ENCODE results near the gene ASRGL1.

The ASRGL1 gene

DNA sequence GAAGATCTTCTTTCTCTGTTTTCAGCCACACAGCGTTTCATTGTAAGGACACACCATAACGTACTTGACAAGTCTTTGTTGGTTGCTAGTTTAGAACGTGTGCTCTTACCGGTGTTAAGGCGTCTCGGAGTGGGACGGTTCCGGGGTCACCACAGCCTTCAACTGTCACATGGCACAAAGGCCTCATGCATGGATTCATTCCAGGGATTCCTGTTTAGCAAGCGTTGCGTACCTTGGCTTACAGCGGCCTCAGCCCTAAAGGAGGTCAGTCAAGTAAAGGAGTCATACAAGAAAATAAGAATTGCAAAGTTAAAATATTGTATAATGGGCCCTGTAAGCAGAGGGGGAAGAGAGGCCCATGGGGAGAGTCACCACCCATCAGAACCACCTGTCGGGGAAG lies 79.3 kb downstream of the ASRGL1 start:
- DNase-seq (ENCODE audit: low read depth): no peak

GRCh38 chr11:62418136-62418535 lies 80.9 kb downstream of the ASRGL1 start:
- no peak for DNase-seq (ENCODE audit: low read depth)

DNA sequence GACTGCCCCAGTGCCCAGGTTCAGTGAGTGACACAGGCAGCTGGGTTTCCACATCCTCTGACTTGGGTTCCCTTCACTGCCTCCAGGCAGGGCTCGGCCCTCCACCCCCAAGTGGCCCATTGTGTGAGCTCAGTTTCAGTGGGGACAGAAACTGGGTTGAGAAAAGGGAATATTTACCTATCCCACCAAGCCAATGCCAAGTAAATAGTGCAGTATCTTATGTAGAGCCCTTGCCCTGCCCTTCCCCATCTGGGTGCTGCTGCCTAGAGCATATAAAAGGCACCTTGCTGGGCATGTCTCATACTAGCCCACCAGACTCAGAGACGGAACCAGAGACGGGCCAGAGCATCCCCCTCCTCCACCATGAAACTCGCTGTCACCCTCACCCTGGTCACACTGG lies 81.5 kb downstream of the ASRGL1 start, which contains the start of gene SCGB1A1:
SCGB1A1 (plus strand) TSS at position 301 of the 400 bp plus-strand sequence; CDS start at position 364, 63 bp downstream.
- DNase-seq (ENCODE audit: low read depth): no peak

DNA sequence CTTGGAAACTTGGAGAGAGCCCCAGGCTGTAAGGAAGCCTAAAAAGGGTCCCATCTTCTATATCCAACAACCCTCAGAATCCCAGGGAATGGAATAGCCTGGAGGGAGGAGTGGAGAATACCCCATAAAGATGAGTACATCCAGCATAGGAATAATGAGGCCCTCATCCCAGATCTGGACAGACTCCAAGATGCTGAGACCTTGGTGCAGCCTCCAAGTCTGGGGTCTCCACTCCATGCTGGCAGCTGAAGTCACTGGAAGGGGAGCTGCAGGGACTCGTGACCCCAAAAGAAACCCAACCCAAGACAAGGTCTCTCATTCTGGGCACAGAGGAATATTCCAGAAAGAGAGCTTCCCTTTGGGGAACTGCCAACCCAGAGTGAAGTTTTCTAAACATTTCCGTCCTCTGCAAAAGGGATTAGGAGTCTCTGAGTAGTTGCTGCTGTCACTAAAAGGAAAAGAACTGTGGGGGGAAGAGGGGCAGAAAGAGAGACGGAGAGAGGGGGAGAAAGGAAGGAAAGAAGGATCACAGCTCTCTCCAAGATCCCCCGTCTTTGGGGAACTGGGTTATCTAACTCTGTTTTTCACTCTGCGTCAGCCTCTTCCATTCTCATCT lies 82.2 kb downstream of the ASRGL1 start:
- DNase-seq (ENCODE audit: low read depth): no peak

DNA sequence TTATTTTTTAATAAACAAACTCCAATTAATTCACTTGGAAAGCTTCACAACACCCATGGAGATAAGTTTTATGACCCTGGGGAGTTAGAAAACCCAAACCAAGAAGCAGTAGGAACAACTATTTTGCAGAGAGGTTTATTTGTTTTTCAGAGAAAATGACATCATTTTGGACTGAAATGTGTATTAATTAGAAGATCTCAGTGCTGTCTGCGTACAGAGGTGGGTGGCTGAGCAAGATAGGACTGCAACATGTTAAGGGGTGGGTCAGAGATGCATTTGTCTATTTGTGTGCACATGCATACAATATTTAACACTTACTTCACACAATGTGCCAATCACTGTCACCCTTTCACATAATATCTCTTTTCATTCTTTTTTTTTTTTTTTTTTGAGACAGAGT lies 82.7 kb downstream of the ASRGL1 start:
- DNase-seq (ENCODE audit: low read depth): no peak

DNA sequence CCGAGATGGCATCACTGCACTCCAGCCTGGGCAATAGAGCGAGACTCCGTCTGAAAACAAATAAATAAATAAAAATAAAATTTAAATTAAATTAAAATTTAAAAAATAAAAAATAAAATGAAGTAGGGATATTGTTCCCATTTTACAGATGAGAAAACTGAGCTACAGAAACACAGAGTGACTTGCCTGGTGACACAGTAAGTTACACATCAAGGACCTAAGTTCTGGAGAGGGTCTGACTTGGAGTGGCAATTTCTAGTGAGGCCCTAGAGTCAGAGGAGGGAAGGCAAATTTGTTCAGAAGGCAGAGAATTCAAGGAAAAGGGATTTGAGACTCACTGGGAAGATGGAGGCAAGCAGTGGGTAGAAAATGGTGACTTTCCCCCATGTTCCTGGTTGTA lies 83.6 kb downstream of the ASRGL1 start:
- no peak for DNase-seq (ENCODE audit: low read depth)

- no peak for DNase-seq (ENCODE audit: low read depth)
These were observed 84.7 kb downstream of the ASRGL1 start for GRCh38 chr11:62421996-62422395.

DNA sequence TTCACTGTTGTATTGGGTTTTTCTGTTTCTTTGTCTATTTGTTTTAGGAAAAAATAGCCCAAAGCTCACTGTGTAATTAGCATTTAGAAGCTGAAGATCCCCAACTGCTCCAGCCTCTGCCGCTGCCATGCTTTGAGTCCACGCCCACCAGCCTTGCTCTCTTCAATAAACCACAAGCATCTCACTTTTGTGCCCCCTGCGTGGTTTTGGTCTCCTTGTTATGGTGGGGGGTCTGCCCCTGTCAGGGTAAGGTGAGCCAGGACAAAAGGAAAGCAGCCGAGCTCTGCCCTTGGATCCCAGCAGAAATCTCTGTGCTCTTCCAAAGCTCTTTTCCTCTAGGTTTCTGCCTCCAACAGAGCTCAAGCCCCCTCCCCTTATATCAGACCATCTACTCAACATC lies 85.8 kb downstream of the ASRGL1 start:
- no peak for DNase-seq (ENCODE audit: low read depth)

DNA sequence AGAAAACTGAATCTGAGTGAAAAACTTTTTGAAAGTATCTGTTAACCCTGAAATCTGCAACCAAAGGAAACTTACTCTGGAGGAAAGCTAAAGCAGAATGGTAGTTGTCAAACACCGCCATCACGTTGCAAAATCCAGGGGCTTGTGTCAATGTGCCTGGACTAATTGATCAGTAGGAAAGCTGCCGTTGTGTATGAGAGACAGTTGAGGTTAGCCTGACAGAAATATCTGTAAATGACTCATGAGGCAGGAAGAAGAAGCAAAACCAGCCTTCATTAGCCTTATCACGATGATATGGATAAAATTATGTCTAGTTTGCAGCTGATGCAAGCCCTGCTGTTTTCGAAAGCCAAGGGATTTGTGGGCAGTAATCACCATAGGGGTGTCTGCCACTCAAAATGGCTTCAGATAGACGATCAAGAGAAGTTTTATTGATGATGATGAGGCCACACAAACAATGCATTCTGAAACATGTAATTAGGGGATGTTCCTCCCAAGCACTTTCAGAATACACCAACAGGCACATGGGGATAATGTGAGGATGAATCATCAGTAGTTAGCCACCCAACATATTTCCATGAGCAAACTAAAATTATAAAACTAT lies 90.5 kb downstream of the ASRGL1 start:
- DNase-seq (ENCODE audit: low read depth): peak; percentile 92

DNA sequence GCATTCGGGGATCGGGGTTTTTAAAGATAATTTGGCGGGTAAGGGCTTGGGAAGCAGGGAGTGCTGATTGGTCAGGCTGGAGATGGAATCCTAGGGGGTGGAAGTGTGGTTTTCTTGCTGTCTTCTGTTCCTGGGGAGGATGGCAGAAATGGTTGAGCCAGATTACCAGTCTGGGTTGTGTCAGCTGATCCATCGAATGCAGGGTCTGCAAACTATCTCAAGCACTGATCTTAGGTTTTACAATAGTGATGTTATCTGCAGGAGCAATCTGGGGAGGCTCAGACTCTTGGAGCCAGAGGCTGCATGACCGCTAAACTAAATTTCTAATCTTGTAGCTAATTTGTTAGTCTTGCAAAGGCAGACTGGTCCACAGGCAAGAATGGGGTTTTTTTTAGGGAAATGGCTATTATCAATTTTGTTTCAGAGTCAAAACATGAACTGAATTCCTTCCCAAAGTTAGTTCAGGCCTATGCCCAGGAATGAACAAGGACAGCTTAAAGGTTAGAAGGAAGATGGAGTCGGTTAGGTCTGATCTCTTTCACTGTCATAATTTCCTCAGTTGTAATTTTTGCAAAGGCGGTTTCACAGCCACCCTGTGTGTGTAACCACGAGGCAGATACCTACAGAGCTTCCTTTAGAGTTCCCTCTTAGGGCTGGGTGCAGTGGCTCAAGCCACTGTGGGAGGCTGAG lies 91.8 kb downstream of the ASRGL1 start:
- peak; percentile 85 for DNase-seq (ENCODE audit: low read depth)

DNA sequence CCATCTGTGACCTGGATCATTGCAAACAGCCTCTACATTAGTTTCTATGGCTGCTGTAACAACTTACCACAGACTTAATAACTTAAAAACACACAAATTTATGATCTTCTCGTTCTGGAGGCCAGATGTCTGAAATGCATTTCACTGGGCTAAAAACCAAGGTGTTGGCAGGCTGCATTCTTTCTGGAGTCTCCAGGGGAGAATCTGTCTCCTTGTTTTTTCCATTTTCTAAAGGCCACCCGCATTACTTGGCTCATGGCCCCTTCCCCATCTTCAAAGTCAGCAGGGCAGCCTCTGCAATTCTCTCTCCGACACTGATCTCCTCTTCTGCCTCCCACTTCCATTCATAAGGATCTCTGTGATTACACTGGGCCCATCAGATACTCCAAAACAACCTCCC lies 93.2 kb downstream of the ASRGL1 start:
- no peak for DNase-seq (ENCODE audit: low read depth)

- peak; percentile 94 for DNase-seq (ENCODE audit: low read depth)
These were observed 94.1 kb downstream of the ASRGL1 start for GRCh38 chr11:62431171-62431901.

DNA sequence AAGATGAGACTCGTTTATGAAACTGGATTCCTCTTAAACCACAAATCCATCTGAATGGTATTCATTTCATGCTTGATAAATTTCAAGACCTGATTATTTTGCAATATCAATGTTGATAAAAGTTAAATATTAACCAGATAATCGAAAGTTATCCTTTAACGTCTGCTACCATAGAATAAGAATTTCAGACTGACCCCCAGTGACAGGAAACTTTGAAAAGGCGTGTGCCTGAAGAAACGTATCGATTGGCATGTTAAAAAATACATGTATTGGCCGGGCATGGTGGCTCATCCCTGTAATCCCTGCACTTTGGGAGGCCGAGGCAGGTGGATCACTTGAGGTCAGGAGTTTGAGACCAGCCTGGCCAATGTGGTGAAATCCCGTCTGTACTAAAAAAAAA lies 95.4 kb downstream of the ASRGL1 start:
- DNase-seq (ENCODE audit: low read depth): peak; percentile 39

DNA sequence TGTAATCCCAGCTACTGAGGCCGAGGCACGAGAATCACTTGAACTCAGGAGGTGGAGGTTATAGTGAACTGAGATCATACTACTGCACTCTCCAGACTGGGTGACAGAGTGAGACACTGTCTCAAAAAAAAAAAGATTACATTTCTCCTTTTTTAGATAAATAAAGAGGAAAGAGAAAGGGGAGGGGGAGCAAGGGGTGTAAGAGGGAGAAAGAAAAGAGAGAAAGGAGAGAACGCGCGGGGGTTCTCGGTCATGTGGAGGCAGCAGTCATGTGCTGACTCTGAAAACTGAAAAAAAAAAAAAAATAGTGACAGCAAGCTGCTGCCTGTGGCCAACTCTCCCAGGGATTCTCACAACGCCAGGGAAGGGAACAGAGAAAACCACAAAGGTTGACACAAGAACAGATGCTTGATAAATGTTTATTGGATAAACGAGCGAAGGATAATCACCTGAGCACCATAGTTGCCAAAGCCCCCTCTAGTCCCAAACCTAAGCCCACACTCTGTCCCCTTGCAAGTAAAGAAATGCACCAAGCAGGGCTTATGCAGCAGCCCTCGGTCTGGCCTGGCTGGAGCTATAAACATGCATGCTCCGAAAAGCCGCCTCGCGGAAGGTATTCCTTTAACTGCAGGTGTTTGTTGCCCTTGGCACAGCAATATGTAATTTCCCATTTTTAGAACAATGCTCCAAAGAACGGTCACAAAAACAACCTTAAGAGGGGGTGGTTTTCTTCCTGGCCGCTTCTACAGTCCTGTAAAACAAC lies 96.1 kb downstream of the ASRGL1 start:
- no peak for DNase-seq (ENCODE audit: low read depth)

GRCh38 chr11:62433904-62434276 lies 96.6 kb downstream of the ASRGL1 start:
- no peak for DNase-seq (ENCODE audit: low read depth)

- no peak for DNase-seq (ENCODE audit: low read depth)
These were observed 98.8 kb downstream of the ASRGL1 start for GRCh38 chr11:62435846-62436660.

- no peak for DNase-seq (ENCODE audit: low read depth)
These were observed 100.4 kb downstream of the ASRGL1 start for GRCh38 chr11:62437616-62438015.

DNA sequence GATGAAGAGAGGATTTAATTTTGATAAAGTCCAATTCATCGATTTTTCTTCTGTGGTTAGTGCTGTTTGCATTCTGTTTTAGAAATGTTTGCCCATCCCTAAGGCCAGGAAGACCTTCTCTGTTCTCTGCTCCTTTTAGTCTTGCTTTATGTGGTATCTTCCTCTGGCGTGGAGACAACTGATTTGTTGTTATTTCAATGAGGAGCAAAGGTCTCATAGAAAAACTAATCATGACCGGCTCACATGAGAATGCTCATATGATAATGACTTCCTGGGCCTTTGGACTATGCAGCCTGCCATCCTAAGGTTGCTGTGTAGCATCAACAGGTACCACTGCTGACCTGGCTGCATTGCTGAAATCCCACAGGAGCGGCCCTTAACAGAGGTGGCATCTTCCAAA lies 101.4 kb downstream of the ASRGL1 start:
- DNase-seq (ENCODE audit: low read depth): no peak

DNA sequence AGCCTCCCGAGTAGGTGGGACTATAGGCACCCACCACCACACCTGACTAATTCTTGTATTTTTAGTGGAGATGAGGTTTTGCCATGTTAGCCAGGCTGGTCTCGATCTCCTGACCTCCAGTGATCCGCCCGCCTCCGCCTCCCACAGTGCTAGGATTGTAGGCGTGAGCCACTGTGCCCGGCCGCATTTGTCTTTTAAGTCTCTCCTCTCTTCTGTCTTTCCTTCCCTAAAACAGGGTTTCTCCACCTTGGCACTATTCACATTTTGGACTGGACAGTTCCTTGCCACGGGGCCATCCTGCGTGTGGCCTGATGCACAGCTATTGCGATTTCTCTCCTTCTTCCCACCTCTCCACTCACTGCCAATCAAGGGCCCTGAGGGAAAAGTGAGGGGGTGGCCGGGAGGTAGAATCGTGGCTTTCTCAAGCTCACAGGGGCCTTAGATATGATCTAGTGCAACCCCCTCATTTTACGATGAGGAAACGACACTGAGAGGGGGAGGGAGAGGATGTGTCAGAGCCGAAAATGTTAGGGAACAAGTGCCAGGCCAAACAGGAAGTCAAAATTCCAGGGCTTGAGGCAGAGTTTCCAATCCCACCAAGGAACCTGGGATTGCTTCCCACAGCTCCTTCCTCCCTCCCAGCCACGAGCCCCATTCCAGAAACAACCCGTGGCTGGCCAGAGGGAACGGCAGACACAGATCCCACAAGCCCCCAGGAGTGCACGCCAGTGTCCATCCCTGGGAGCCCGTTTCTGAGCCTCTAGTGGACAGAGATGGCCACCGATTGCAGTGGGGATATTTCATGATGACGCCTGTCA lies 102.7 kb downstream of the ASRGL1 start:
- DNase-seq (ENCODE audit: low read depth): peak; percentile 50
